ENCODE results near the gene OTX1. TPM values are rescaled to one million over a fixed set of nuclear protein-coding genes. Genes with fewer than 3 reads are reported as not detected.

Gene OTX1
- total and polyA plus RNA-seq, 2 experiments from 2014 or later: 1.3 to 2.2 TPM

DNA sequence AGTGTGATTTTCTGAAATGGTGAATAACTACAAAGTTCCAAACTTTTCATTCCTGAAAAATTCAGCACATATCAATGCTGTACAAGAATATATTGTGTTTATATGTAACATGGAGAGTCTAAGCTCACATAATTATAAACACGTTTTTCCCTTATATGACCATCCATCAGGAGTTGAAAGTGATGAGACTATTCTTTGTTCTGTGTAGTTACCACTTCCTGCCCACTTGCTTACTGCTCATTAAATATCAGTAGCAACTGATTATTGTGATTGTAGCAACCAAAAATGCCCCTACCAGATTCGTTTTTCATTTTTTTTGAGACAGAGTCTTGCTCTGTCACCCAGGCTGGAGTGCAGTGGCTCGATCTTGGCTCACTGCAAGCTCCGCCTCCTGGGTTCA is 30.8 kb downstream of the OTX1 start:
- Mint-ChIP-seq H3K27ac (no peak overlapping the region), H3K9me3 (no peaks in the 10 kb centered on the region), H3K4me3 (no peak overlapping the region), H3K36me3 (ENCODE audit: low read depth) (no peaks in the 10 kb centered on the region), H3K4me1 (peaks cover 7% of the 10 kb centered on the region), H3K27me3 (ENCODE audit: insufficient read depth, low read depth, poor library complexity) (peaks cover 4% of the 10 kb centered on the region)
- H3K9me2 ChIP-seq (ENCODE audit: insufficient read depth): no peaks in the 10 kb centered on the region
- H2AFZ ChIP-seq: no peak overlapping the region
- H3K27me3 ChIP-seq (ENCODE audit: insufficient read depth): no peaks in the 10 kb centered on the region
- peaks cover 10% of the 10 kb centered on the region; the same call in 1 of the 2 replicates for H3K4me1 ChIP-seq (ENCODE audit: insufficient read depth)
- H3K36me3 ChIP-seq (ENCODE audit: insufficient read depth): no peaks in the 10 kb centered on the region
- no peak overlapping the region for H3K4me2 ChIP-seq
- H3F3A ChIP-seq (replicated peaks; ENCODE audit: low read depth): no peaks in the 10 kb centered on the region
- H3K79me2 ChIP-seq (replicated peaks; ENCODE audit: insufficient read depth): no peaks in the 10 kb centered on the region
- ATAC-seq (no peak), DNase-seq (ENCODE audit: low spot score) (no peak)
- TF ChIP-seq JUNB (IDR thresholded peaks at IDR 0.05; ENCODE audit: unreplicated experiment): no peak
- no peak for TF ChIP-seq EZH2 (IDR thresholded peaks at IDR 0.05; ENCODE audit: low read depth, unreplicated experiment)
- TF ChIP-seq, protein P1, sequence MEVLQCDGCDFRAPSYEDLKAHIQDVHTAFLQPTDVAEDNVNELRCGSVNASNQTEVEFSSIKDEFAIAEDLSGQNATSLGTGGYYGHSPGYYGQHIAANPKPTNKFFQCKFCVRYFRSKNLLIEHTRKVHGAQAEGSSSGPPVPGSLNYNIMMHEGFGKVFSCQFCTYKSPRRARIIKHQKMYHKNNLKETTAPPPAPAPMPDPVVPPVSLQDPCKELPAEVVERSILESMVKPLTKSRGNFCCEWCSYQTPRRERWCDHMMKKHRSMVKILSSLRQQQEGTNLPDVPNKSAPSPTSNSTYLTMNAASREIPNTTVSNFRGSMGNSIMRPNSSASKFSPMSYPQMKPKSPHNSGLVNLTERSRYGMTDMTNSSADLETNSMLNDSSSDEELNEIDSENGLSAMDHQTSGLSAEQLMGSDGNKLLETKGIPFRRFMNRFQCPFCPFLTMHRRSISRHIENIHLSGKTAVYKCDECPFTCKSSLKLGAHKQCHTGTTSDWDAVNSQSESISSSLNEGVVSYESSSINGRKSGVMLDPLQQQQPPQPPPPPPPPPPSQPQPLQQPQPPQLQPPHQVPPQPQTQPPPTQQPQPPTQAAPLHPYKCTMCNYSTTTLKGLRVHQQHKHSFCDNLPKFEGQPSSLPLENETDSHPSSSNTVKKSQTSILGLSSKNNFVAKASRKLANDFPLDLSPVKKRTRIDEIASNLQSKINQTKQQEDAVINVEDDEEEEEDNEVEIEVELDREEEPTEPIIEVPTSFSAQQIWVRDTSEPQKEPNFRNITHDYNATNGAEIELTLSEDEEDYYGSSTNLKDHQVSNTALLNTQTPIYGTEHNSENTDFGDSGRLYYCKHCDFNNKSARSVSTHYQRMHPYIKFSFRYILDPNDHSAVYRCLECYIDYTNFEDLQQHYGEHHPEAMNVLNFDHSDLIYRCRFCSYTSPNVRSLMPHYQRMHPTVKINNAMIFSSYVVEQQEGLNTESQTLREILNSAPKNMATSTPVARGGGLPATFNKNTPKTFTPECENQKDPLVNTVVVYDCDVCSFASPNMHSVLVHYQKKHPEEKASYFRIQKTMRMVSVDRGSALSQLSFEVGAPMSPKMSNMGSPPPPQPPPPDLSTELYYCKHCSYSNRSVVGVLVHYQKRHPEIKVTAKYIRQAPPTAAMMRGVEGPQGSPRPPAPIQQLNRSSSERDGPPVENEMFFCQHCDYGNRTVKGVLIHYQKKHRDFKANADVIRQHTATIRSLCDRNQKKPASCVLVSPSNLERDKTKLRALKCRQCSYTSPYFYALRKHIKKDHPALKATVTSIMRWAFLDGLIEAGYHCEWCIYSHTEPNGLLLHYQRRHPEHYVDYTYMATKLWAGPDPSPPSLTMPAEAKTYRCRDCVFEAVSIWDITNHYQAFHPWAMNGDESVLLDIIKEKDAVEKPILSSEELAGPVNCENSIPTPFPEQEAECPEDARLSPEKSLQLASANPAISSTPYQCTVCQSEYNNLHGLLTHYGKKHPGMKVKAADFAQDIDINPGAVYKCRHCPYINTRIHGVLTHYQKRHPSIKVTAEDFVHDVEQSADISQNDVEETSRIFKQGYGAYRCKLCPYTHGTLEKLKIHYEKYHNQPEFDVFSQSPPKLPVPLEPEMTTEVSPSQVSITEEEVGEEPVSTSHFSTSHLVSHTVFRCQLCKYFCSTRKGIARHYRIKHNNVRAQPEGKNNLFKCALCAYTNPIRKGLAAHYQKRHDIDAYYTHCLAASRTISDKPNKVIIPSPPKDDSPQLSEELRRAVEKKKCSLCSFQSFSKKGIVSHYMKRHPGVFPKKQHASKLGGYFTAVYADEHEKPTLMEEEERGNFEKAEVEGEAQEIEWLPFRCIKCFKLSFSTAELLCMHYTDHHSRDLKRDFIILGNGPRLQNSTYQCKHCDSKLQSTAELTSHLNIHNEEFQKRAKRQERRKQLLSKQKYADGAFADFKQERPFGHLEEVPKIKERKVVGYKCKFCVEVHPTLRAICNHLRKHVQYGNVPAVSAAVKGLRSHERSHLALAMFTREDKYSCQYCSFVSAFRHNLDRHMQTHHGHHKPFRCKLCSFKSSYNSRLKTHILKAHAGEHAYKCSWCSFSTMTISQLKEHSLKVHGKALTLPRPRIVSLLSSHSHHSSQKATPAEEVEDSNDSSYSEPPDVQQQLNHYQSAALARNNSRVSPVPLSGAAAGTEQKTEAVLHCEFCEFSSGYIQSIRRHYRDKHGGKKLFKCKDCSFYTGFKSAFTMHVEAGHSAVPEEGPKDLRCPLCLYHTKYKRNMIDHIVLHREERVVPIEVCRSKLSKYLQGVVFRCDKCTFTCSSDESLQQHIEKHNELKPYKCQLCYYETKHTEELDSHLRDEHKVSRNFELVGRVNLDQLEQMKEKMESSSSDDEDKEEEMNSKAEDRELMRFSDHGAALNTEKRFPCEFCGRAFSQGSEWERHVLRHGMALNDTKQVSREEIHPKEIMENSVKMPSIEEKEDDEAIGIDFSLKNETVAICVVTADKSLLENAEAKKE (CRISPR knock-in tag; IDR thresholded peaks at IDR 0.05): no peak
- TF ChIP-seq ZNF331 (CRISPR knock-in tag; IDR thresholded peaks at IDR 0.05; ENCODE audit: low read depth): no peak
- TF ChIP-seq CREB1 (CRISPR knock-in tag; IDR thresholded peaks at IDR 0.05; ENCODE audit: low read depth): no peak
- H3K4me3 ChIP-seq: no peak overlapping the region
- H3K27ac ChIP-seq (ENCODE audit: low read depth): no peak overlapping the region
- no peaks in the 10 kb centered on the region for H4K20me1 ChIP-seq (replicated peaks; ENCODE audit: insufficient read depth)

DNA sequence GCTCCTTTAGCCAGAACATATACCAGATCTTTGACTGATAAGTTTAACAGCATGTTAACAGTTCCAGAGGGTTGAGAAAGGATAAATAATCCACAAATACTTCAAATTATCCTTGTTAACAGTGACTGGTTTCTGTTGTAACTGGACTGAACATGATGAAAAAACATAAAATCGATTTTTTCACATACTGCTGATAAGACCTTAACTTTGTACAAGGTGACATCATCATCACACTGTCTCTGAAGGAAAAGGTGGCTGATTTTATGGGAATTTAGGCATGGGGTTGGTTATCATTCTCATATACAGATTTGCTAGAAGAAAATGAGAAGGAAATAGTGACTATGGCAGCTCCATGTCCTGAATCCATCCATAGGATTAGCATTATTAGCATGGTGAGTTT is 36.1 kb downstream of the OTX1 start:
- no peaks in the 10 kb centered on the region for H3K36me3 Mint-ChIP-seq (ENCODE audit: low read depth)
- Histone ChIP-seq H2AFZ (no peak overlapping the region), H3K36me3 (ENCODE audit: insufficient read depth) (no peaks in the 10 kb centered on the region), H3K27me3 (ENCODE audit: insufficient read depth) (no peaks in the 10 kb centered on the region), H3K4me3 (no peak overlapping the region), H3K79me2 (replicated peaks; ENCODE audit: insufficient read depth) (no peaks in the 10 kb centered on the region), H3K4me2 (no peak overlapping the region), H3F3A (replicated peaks; ENCODE audit: low read depth) (no peaks in the 10 kb centered on the region), H3K27ac (ENCODE audit: low read depth) (no peak overlapping the region), H4K20me1 (replicated peaks; ENCODE audit: insufficient read depth) (no peaks in the 10 kb centered on the region), H3K4me1 (ENCODE audit: insufficient read depth) (peaks cover 6% of the 10 kb centered on the region; the same call in 1 of the 2 replicates), H3K9me2 (ENCODE audit: insufficient read depth) (no peaks in the 10 kb centered on the region)
- H3K9me3 Mint-ChIP-seq: no peaks in the 10 kb centered on the region; the same call in 2 of the 3 replicates
- ATAC-seq (no peak), DNase-seq (ENCODE audit: low spot score) (no peak)
- H3K4me1 Mint-ChIP-seq: 0 out of 3 replicates have a peak, but pooled peaks cover 3% of the 10 kb centered on the region
- H3K27ac Mint-ChIP-seq: no peak overlapping the region
- no peak overlapping the region for H3K4me3 Mint-ChIP-seq
- peaks cover 2% of the 10 kb centered on the region for H3K27me3 Mint-ChIP-seq (ENCODE audit: insufficient read depth, low read depth, poor library complexity)
- no peak for TF ChIP-seq EZH2 (IDR thresholded peaks at IDR 0.05; ENCODE audit: low read depth, unreplicated experiment)
- no peak for TF ChIP-seq POLR2AphosphoS5 (IDR thresholded peaks at IDR 0.05; ENCODE audit: low read depth)
- no peak for TF ChIP-seq CREB1 (CRISPR knock-in tag; IDR thresholded peaks at IDR 0.05; ENCODE audit: low read depth)
- TF ChIP-seq NANOG (IDR thresholded peaks at IDR 0.05; ENCODE audit: borderline replicate concordance): no peak
- no peak for TF ChIP-seq ZNF331 (CRISPR knock-in tag; IDR thresholded peaks at IDR 0.05; ENCODE audit: low read depth)
- no peak for TF ChIP-seq JUNB (IDR thresholded peaks at IDR 0.05; ENCODE audit: unreplicated experiment)
